NCI-H2227 (cell line): Measurements from ENCODE around the gene PJVK.

Experiments used
- DNase-seq: peaks from one replicate; lab custom pipeline; 2025; ENCODE audit not compliant: unreplicated experiment; lab: John Stamatoyannopoulos, UW

The PJVK gene

GRCh38 chr2:178480227-178481181 is 29.3 kb downstream of the PJVK start, which contains the start of gene PLEKHA3:
Gene PLEKHA3, plus strand, starts transcription at chr2:178480457. Its CDS starts 413 bp downstream, at chr2:178480870.
- DNase-seq = peak; percentile 97

- peak; percentile 41 for DNase-seq
These were observed 31.3 kb downstream of the PJVK start for GRCh38 chr2:178482437-178482836.

- DNase-seq = peak; percentile 68
These were observed 33.3 kb downstream of the PJVK start for GRCh38 chr2:178484245-178485041.

GRCh38 chr2:178485356-178485755 is 34.2 kb downstream of the PJVK start:
- no peak for DNase-seq

GRCh38 chr2:178491612-178492011 is 40.4 kb downstream of the PJVK start:
- DNase-seq = no peak

- no peak for DNase-seq
These were observed 44.9 kb downstream of the PJVK start for GRCh38 chr2:178496049-178496448.

GRCh38 chr2:178498137-178498536 is 47.0 kb downstream of the PJVK start:
- DNase-seq = no peak

- DNase-seq = no peak
These were observed 48.5 kb downstream of the PJVK start for GRCh38 chr2:178499640-178500039.

- no peak for DNase-seq
These were observed 51.6 kb downstream of the PJVK start for GRCh38 chr2:178502751-178503150.

GRCh38 chr2:178506101-178506500 is 54.9 kb downstream of the PJVK start:
- no peak for DNase-seq

- no peak for DNase-seq
These were observed 55.3 kb downstream of the PJVK start for GRCh38 chr2:178506524-178506923.

GRCh38 chr2:178506949-178507348 is 55.8 kb downstream of the PJVK start:
- no peak for DNase-seq

- DNase-seq = no peak
These were observed 57.5 kb downstream of the PJVK start for GRCh38 chr2:178508646-178509045.

GRCh38 chr2:178510384-178510783 is 59.2 kb downstream of the PJVK start:
- no peak for DNase-seq
